HEK293T (cell line): Measurements from ENCODE around the gene PRDM12.

Experiments
- CTCF ChIA-PET: fragments of 350-600 bp; formaldehyde crosslinking; extraction: SDS; loops from one replicate; lab custom pipeline; 2021; ENCODE audit warnings: antibody characterized with exemption, inconsistent platforms; lab: Yijun Ruan, JAX
- POLR2A ChIA-PET: fragments of 350-600 bp; formaldehyde crosslinking; extraction: SDS; loops from one replicate; lab custom pipeline; 2020; ENCODE audit warnings: antibody characterized with exemption, inconsistent platforms; lab: Yijun Ruan, JAX
- DNase-seq: peaks from one replicate; pipeline ENCODE4 v3.0.0; 2012; ENCODE audit warnings: mixed read lengths; ENCODE audit errors: extremely low spot score
- ARNT ChIP-seq: fragments of 450-650 bp; IDR thresholded peaks from 2 replicates; pipeline ENCODE4 v1.6.1; 2017; ENCODE audit warnings: mild to moderate bottlenecking
- BHLHE40 ChIP-seq: fragments of 450-650 bp; IDR thresholded peaks from 2 replicates; pipeline ENCODE4 v1.6.1; 2016; ENCODE audit warnings: mild to moderate bottlenecking, moderate library complexity, borderline replicate concordance
- CTBP1 ChIP-seq: fragments of 450-650 bp; IDR thresholded peaks from 2 replicates; pipeline ENCODE4 v1.6.1; 2016; ENCODE audit warnings: borderline replicate concordance
- ELF4 ChIP-seq: fragments of 450-650 bp; IDR thresholded peaks from 2 replicates; pipeline ENCODE4 v1.6.1; 2017; ENCODE audit warnings: antibody characterized with exemption
- FOXA1 ChIP-seq: fragments of 450-650 bp; IDR thresholded peaks from 2 replicates; pipeline ENCODE4 v1.6.1; 2016; ENCODE audit warnings: mild to moderate bottlenecking
- FOXK2 ChIP-seq: fragments of 450-650 bp; IDR thresholded peaks from 2 replicates; pipeline ENCODE4 v1.6.1; 2016; ENCODE audit warnings: mild to moderate bottlenecking
- FOXM1 ChIP-seq: fragments of 450-650 bp; IDR thresholded peaks from 2 replicates; pipeline ENCODE4 v1.6.1; 2017; ENCODE audit warnings: mild to moderate bottlenecking, borderline replicate concordance
- HDGF ChIP-seq: fragments of 450-650 bp; IDR thresholded peaks from 2 replicates; pipeline ENCODE4 v1.6.1; 2017; ENCODE audit warnings: antibody characterized with exemption, borderline replicate concordance
- L3MBTL2 ChIP-seq: fragments of 450-650 bp; conservative IDR thresholded peaks from 2 replicates; pipeline ENCODE4 v1.6.1; 2016; ENCODE audit warnings: mild to moderate bottlenecking
- LEF1 ChIP-seq: fragments of 450-650 bp; IDR thresholded peaks from 2 replicates; pipeline ENCODE4 v1.6.1; 2017; ENCODE audit warnings: mild to moderate bottlenecking, borderline replicate concordance
- NFRKB ChIP-seq: fragments of 450-650 bp; IDR thresholded peaks from 2 replicates; pipeline ENCODE4 v1.6.1; 2016; ENCODE audit warnings: mild to moderate bottlenecking, moderate library complexity
- SP1 ChIP-seq: fragments of 450-650 bp; IDR thresholded peaks from 2 replicates; pipeline ENCODE4 v1.6.1; 2017
- SUZ12 ChIP-seq: fragments of 450-650 bp; IDR thresholded peaks from 2 replicates; pipeline ENCODE4 v1.6.1; 2016; ENCODE audit warnings: mild to moderate bottlenecking
- TARDBP ChIP-seq: fragments of 450-650 bp; IDR thresholded peaks from 2 replicates; pipeline ENCODE4 v1.6.1; 2016
- ZNF384 ChIP-seq: fragments of 450-650 bp; IDR thresholded peaks from 2 replicates; pipeline ENCODE4 v1.6.1; 2016
- TF ChIP-seq, protein P1 (sequence below): fragments of 450-650 bp; IDR thresholded peaks from 2 replicates; pipeline ENCODE4 v1.6.1; 2016

PRDM12 gene

GRCh38 chr9:130662970-130663257 lies 1.5 kb upstream of the PRDM12 start:
- TF ChIP-seq CTBP1 (no peak), LEF1 (no peak), HDGF (no peak), NFRKB (no peak), SUZ12 (no peak), ELF4 (no peak), FOXA1 (no peak), ZNF384 (no peak), TARDBP (no peak), SP1 (no peak), BHLHE40 (no peak), FOXK2 (no peak), ARNT (no peak), L3MBTL2 (no peak), FOXM1 (no peak)
- TF ChIP-seq, protein P1, sequence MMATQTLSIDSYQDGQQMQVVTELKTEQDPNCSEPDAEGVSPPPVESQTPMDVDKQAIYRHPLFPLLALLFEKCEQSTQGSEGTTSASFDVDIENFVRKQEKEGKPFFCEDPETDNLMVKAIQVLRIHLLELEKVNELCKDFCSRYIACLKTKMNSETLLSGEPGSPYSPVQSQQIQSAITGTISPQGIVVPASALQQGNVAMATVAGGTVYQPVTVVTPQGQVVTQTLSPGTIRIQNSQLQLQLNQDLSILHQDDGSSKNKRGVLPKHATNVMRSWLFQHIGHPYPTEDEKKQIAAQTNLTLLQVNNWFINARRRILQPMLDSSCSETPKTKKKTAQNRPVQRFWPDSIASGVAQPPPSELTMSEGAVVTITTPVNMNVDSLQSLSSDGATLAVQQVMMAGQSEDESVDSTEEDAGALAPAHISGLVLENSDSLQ: no peak
- ChIA-PET POLR2A (no interaction called here), CTCF (no interaction called here)
- DNase-seq: no peak

GRCh38 chr9:130663258-130663976 lies 977 bp upstream of the PRDM12 start:
- ChIA-PET POLR2A (no interaction called here), CTCF (no interaction called here)
- TF ChIP-seq, protein P1: no peak
- no peak for DNase-seq

DNA sequence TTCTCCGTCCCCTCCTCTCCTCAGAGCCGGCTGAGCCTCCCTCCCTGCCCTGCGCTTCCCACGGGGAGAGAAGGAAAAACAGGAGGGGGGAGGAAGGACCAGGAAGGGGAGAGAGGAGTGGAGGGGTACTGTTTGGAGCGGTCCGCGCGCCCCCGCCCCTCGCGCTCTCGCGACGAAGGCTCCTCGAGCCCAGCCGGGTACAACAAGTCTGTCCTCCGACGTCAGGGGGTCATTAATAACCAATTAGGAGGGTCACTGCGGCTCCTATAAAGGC lies 480 bp upstream of the PRDM12 start:
- DNase-seq: no peak
- ChIA-PET CTCF (no interaction called here), POLR2A (no interaction called here)
- no peak for TF ChIP-seq SUZ12
- no peak for TF ChIP-seq L3MBTL2
- no peak for TF ChIP-seq NFRKB
- TF ChIP-seq SP1: no peak
- TF ChIP-seq ELF4: no peak
- no peak for TF ChIP-seq CTBP1
- no peak for TF ChIP-seq ARNT
- TF ChIP-seq TARDBP: no peak
- no peak for TF ChIP-seq HDGF
- no peak for TF ChIP-seq LEF1
- no peak for TF ChIP-seq FOXM1
- no peak for TF ChIP-seq BHLHE40

- TF ChIP-seq SP1: no peak
- no peak for TF ChIP-seq ARNT
- no peak for TF ChIP-seq CTBP1
- TF ChIP-seq BHLHE40: no peak
- TF ChIP-seq NFRKB: no peak
- no peak for TF ChIP-seq FOXK2
- no peak for TF ChIP-seq HDGF
- no peak for TF ChIP-seq SUZ12
- TF ChIP-seq FOXM1: no peak
- TF ChIP-seq ELF4: no peak
- TF ChIP-seq, protein P1: no peak
- no peak for TF ChIP-seq FOXA1
- TF ChIP-seq L3MBTL2: no peak
- TF ChIP-seq TARDBP: no peak
- no peak for TF ChIP-seq ZNF384
- TF ChIP-seq LEF1: no peak
- POLR2A ChIA-PET: interaction anchor here (0.6 kb wide), 1 partner anchor 36 kb away, joined by 3 read pairs; no protein-coding TSS in a partner anchor
- CTCF ChIA-PET: no interaction called here
- DNase-seq: no peak
Measured at GRCh38 chr9:130665029-130665430, 636 bp downstream of the PRDM12 start.

DNA sequence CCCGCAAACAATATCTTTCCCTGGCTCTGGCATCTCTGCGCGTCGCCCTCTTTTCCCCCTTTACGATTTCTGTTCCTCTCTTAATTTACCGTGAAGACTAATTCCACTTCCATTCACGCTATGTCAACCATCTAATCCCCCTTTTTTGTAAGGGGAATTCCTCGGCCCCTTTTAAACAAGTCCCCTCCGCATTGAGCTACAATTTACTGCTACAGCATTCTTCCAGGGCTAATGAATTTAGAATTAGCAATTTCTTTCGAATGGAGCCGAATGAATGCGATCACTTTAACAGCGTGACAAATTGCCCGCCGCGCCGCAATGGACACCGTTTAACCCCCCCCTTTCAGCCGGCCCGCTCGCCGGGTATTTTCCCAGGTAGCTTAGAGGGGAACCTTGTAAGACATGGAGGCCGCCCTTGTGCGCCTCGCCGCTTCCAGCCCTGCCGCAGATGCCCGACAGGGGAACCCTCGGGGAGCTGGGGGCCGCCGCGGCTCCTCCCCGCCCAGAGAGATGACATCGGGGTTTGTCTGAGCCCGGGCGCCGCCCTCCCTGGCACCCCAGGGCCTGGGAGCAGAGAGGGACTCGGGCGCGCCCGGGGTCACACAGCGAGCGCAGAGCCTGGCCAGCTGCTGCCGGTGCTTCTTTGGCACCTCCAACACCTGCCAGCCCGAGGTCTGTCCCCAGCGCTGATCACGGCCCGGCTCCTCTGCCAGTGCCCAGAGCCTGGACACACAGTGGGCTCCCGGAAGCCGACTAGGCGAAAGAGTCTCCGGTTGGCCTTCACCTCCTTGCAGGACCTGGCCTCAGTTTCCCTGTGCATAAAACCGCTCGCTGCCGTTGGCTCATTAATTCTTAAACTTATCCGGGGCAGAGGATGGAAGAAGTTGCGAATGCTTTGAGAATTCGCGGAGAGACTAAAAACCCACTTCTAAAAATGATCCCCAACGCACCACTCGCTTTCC lies 1.3 kb downstream of the PRDM12 start:
- POLR2A ChIA-PET: interaction anchor here (0.6 kb wide), 1 partner anchor 36 kb away, joined by 3 read pairs; no protein-coding TSS in a partner anchor
- TF ChIP-seq FOXM1 (no peak), LEF1 (no peak), CTBP1 (no peak), SUZ12 (no peak), FOXA1 (no peak), L3MBTL2 (no peak), NFRKB (no peak), TARDBP (no peak), ELF4 (no peak), FOXK2 (no peak), BHLHE40 (no peak), SP1 (no peak), ARNT (no peak), ZNF384 (no peak), HDGF (no peak)
- TF ChIP-seq, protein P1: no peak
- DNase-seq: no peak
- CTCF ChIA-PET: no interaction called here
